NCI-H748 (cell line): ENCODE data around the gene OLFM3.

ENCODE experiments used
- DNase-seq: peaks from one replicate; lab custom pipeline; 2025; ENCODE audit not compliant: unreplicated experiment; lab: John Stamatoyannopoulos, UW

Gene OLFM3

DNA sequence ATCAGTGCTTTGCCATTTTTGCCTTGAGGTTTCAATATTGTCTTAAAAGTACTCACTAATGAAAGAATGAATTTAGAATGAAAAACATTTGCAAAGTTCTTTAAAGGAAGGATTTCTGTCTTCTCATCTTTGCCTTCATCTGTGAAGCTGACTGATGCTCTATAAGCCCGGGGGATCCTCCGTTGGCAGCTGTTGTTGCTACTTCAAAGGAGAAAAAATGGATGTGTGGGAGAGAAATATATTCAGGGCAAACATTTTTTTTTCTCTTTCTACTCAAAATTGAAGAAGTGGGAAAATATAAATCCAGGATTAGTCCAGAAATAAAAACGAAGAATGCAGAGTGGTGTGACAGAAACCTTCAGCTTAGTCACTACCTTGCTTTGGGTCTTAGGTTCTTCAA lies 142.5 kb downstream of the OLFM3 start:
- DNase-seq = no peak

DNA sequence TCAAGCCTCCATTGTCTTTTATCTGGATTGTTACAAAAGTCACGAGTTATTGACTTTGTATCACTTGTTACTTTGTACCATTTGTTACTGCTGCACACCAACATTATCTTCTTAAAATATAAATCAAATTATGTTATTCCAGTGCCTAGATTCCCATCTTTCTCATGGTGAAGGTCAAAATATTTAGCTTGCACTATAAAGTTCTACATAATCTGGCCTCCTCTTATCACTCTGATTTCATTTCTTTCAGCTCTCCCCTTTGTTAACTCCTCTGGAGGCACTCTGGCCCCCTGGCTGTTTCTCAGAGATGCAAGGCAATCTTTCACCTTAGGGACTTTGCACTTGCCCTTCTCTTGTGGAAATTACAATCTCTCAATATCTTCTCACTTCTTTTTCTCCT lies 143.8 kb downstream of the OLFM3 start:
- no peak for DNase-seq

DNA sequence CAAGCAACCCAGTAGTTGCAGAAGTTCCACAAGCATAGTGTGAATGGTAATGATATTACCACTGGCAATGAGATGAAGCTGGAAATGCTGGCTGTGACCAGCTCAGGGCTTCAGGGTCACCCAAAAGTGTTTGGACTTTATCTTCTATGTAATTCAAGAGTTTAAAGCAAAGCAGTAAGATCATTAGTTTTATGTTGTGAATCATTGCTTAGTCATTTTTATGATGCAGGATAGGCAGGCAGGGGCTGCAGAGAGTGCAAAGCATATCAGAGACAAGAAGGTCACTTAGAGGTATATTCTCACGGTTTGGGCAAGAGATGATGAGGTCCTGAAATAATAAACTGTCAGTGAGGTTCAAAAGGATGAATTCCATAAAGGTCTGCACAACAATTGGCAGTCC lies 147.4 kb downstream of the OLFM3 start:
- no peak for DNase-seq

GRCh38 chr1:101847626-101848025 lies 149.1 kb downstream of the OLFM3 start:
- no peak for DNase-seq

GRCh38 chr1:101846820-101847219 lies 149.9 kb downstream of the OLFM3 start:
- peak; percentile 70 for DNase-seq

- no peak for DNase-seq
Observed at GRCh38 chr1:101843160-101843559, 153.6 kb downstream of the OLFM3 start.

- DNase-seq = no peak
Observed at GRCh38 chr1:101841824-101842223, 154.9 kb downstream of the OLFM3 start.

DNA sequence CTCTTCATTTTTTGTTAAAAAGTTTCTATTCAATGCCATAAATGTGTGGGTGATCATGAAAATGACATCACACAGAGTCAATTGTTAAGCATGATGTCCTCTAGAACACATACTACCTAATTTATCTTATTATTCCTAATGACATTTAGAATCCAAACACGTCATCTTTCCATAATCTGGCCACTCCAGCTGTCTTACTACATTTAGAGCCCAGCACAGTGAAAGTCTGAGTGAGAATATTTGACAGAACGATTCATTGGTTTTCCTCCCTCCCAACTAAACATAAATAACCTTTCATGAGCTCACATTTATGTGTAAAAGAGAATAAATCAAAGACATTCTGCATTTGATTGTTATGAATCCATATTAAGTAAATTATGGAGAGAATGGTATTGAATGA lies 160.7 kb downstream of the OLFM3 start:
- no peak for DNase-seq

GRCh38 chr1:101833312-101833711 lies 163.4 kb downstream of the OLFM3 start:
- no peak for DNase-seq

DNA sequence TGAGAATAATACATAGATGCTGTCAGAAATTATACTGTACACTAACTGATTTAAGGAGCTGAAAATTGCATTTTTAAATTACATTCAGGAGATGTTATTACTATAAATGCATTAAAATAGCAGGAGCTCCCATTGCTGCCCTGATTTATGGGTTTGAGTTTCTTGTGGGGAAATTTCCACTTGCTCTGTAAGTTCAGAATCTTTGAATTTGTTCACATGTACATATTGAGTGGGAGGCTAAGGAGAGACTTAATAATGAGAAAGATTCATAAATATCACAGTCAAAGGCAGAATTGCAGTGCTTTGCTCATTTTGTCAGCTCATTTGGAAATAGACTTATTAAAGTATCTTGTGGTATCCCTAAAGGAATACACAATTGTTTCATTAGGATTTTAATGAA lies 170.3 kb downstream of the OLFM3 start:
- no peak for DNase-seq

DNA sequence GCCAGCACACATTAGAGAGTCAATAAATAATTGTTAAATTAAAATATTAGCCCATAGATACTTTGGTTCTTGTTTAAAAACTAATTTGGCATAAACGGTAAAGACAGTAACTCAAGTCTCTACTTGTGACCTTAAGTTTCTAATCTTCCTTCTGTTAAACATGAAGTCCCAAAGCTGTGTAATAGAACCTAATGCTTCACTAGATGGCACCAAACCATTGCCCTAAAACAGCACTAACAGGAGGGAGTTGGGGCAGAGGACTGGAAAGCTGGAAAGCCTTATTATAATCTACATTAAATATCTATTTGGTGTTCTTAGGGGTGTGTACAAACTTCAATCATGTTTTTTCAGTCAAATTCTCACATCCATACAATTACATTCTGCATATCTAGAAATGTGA lies 176.7 kb downstream of the OLFM3 start:
- DNase-seq = peak; percentile 69

- no peak for DNase-seq
Observed at GRCh38 chr1:101816262-101816661, 180.5 kb downstream of the OLFM3 start.

DNA sequence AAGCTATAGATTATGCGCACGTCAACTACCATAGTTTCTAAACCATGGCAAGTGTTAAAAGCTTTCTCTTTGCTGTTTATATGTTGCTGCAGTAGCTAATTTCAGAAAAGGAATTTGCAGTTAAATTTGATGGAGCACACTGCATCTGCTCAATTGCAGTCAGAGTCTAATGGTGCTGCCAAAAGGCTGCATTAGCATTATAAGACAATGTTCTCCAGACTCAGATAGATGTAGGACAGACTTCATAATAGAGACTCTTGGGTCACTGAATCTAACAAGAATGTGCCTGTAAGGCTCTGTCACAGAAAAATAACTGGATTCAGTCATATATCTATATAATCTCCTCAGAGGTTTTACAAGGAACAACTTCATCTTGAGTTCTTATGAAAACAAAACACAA lies 198.3 kb downstream of the OLFM3 start:
- DNase-seq = no peak

- peak; percentile 42 for DNase-seq
Observed at GRCh38 chr1:101797722-101798121, 199.0 kb downstream of the OLFM3 start.

DNA sequence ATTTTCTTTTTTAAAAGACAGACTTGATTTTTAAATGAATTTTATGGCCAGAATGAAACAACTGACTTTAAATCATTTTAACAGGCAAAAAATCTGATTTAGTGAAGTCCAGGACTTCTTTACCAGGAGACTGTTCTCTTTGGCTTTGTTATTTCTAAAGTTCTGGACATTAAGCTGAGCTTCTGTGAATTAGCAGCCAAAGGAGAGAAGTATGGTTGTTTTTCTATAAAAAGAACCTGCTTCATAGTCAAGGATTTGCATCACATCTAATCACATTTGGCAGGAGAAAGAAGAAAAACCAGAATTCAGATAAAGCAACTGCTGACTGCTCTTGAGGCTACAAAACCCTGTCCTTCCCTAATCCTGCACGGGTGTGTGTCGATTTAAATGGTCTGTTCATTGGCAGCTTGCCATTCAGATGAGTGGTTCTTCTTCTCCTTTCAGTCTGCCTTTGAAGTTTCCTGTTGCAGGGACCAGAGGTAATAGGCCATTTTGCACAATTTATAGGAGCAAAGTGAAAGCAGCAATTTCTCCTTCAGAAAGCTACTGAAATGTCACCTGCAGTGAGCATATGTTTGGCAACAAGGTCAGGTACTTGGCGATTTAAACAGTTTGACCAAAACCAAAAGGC lies 215.4 kb downstream of the OLFM3 start:
- peak; percentile 96 for DNase-seq

DNA sequence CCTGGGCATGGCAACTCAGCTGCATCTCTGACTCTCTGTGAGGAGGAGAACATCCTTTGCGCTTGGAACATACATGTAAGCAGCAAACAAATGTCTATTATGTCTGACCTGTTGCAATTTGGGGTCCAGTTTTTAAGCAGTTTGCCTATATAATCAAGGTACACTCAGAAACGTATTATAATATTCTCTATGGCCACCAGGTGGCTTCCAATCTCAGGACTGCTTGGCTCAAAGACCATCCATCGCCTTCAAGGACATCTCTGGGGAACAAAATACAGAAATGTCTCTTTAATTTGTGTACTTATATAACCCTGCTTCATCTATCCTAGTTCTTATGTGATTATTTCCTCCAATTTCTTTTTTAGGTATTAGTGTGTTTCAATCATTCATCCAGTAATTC lies 227.2 kb downstream of the OLFM3 start:
- peak; percentile 48 for DNase-seq

GRCh38 chr1:101757985-101758384 lies 238.7 kb downstream of the OLFM3 start:
- DNase-seq = no peak

DNA sequence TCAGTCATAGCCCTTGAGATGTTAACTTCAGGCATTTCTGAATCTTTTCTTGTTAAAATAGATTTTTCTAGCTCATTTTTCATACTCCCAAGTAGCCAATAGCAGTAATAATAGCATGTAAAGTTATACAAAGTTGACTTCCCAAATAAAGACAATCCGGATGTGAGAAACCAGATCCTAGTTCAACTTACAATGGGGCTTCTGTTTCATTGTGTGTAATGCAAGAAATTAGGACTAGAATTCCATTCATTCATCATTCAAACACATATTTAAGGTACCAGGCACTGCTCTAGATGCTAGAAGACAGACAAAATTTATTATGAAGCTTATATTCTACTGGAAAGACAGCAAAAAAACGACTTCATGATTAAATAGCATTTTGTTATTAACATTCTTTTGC lies 240.3 kb downstream of the OLFM3 start:
- no peak for DNase-seq
